K562 (cell line): Measurements from ENCODE around the gene DNAJC2. TPM values are rescaled to one million over a fixed set of nuclear protein-coding genes. Genes with fewer than 3 reads are reported as not detected.

Experiments
- ATAC-seq: fragments of 200-7000 bp; cut with Tn5 transposase; 3 replicates; pipeline ENCODE4 v1.9.1; 2020; ENCODE audit warnings: moderate library complexity
- BruUV-seq: library from RNA; stranded (reverse); fragments of 400-500 nt; replicated peaks from 2 replicates; lab custom pipeline; 2021; lab: Mats Ljungman, UMichigan
- CTCF ChIA-PET: fragments of 300-600 bp; formaldehyde crosslinking; extraction: SDS; loops from one replicate; lab custom pipeline; 2021; ENCODE audit warnings: low intra/inter-chr PET ratio; lab: Yijun Ruan, JAX
- POLR2A ChIA-PET: fragments of 300-600, 350-650 bp; sonication (Branson Sonifier 250); formaldehyde crosslinking; extraction: SDS; loops from one replicate; lab custom pipeline; 2021; ENCODE audit warnings: antibody characterized with exemption, inconsistent platforms; lab: Yijun Ruan, JAX
- DNase-seq, 4 experiments: peaks; one replicate each; pipeline versions ENCODE4 v3.0.0 to v3.0.0-alpha.2; 2011 to 2018; ENCODE audit warnings: low spot score in 3 of 4, mixed read lengths in 3 of 4; ENCODE audit errors: extremely low read depth in 1 of 4
- FAIRE-seq: peaks from 2 replicates; lab custom pipeline; 2011; peaks lifted over from hg19 to GRCh38; lab: Jason Lieb, UNC
- H2AFZ ChIP-seq: 2 replicates; pipeline ENCODE4 v1.6.0; 2011; ENCODE audit warnings: low read depth, low read length, control low read depth, inconsistent platforms
- H3K27ac ChIP-seq: fragments of 200-600 bp; 3 replicates; pipeline ENCODE4 v1.8.0; 2011; ENCODE audit warnings: low read depth, mild to moderate bottlenecking, control low read depth, inconsistent platforms, low read length, moderate library complexity, mixed read lengths; ENCODE audit errors: extremely low read depth
- H3K27me3 ChIP-seq, 2 experiments: fragments of 300-600 bp in 1 of 2; 2 replicates in 1 of 2; 3 replicates in 1 of 2; pipeline versions ENCODE4 v1.6.0 to v1.8.0; 2011; ENCODE audit warnings: inconsistent platforms in 2 of 2, low read length in 2 of 2, mild to moderate bottlenecking in 1 of 2, mixed read lengths in 1 of 2, moderate library complexity in 1 of 2; ENCODE audit not compliant: control insufficient read depth in 2 of 2, insufficient read depth in 2 of 2
- H3K36me3 ChIP-seq: fragments of 300-600 bp; 3 replicates; pipeline ENCODE4 v1.8.0; 2011; ENCODE audit warnings: mild to moderate bottlenecking, low read length, inconsistent platforms; ENCODE audit not compliant: control insufficient read depth, insufficient read depth
- H3K4me1 ChIP-seq, 2 experiments: fragments of 200-600 bp in 1 of 2; replicated peaks in 1 of 2; 2 replicates in 1 of 2; 3 replicates in 1 of 2; pipeline versions ENCODE4 v1.5.1 to v1.8.0; 2011; ENCODE audit warnings: inconsistent platforms in 2 of 2, low read length in 2 of 2, mild to moderate bottlenecking in 1 of 2, mixed read lengths in 1 of 2, moderate library complexity in 1 of 2; ENCODE audit not compliant: control insufficient read depth in 2 of 2, insufficient read depth in 2 of 2
- H3K4me2 ChIP-seq: 2 replicates; pipeline ENCODE4 v1.6.1; 2011; ENCODE audit warnings: low read length, control low read depth, inconsistent platforms, mixed read lengths; ENCODE audit not compliant: insufficient read depth
- H3K4me3 ChIP-seq: fragments of 200-600 bp; sonication (generic), shearing (Covaris generic); 2 replicates; pipeline ENCODE4 v1.5.1; 2016; ENCODE audit warnings: control low read depth, inconsistent platforms
- H3K79me2 ChIP-seq: fragments of 200-600 bp; 3 replicates; pipeline ENCODE4 v1.8.0; 2011; ENCODE audit warnings: low read length, inconsistent platforms; ENCODE audit not compliant: control insufficient read depth, insufficient read depth
- H3K9ac ChIP-seq, 2 experiments: 2 replicates each; pipeline versions ENCODE4 v1.6.0 to v1.6.1; 2011; ENCODE audit warnings: low read depth in 2 of 2, low read length in 2 of 2, control low read depth in 1 of 2, inconsistent platforms in 1 of 2, mild to moderate bottlenecking in 1 of 2, mixed read lengths in 1 of 2; ENCODE audit not compliant: insufficient read depth in 1 of 2
- H3K9me1 ChIP-seq: one replicate; pipeline ENCODE4 v1.6.0; 2011; ENCODE audit warnings: inconsistent platforms, mild to moderate bottlenecking, low read length, moderate library complexity; ENCODE audit not compliant: control insufficient read depth, insufficient read depth
- H3K9me3 ChIP-seq: replicated peaks from 2 replicates; pipeline ENCODE4 v1.5.1; 2011; ENCODE audit warnings: low read depth, low read length, inconsistent platforms; ENCODE audit not compliant: control insufficient read depth, insufficient read depth
- H4K20me1 ChIP-seq: replicated peaks from 2 replicates; pipeline ENCODE4 v1.6.1; 2011; ENCODE audit warnings: low read length, inconsistent platforms, mixed read lengths; ENCODE audit not compliant: control insufficient read depth, insufficient read depth
- FIP1L1 ChIP-seq: fragments of 200-400 bp; formaldehyde crosslinking; IDR thresholded peaks from 2 replicates; pipeline ENCODE4 v1.6.1; 2018; ENCODE audit warnings: mild to moderate bottlenecking, low read depth, low read length; ENCODE audit not compliant: poor library complexity, severe bottlenecking
- PRMT5 ChIP-seq: sonication (generic); formaldehyde crosslinking; IDR thresholded peaks from 2 replicates; pipeline ENCODE4 v1.5.0; 2020; ENCODE audit warnings: missing genetic modification reagents
- RBFOX2 ChIP-seq: fragments of 200-400 bp; formaldehyde crosslinking; IDR thresholded peaks from 2 replicates; pipeline ENCODE4 v1.6.1; 2017; ENCODE audit warnings: low read depth, mild to moderate bottlenecking, low read length, moderate library complexity
- RBM25 ChIP-seq: fragments of 200-400 bp; formaldehyde crosslinking; IDR thresholded peaks from 2 replicates; pipeline ENCODE4 v1.6.1; 2018; ENCODE audit warnings: low read length, low read depth, moderate library complexity; ENCODE audit not compliant: severe bottlenecking
- ZNF239 ChIP-seq: fragments of 250-450 bp; sonication (Bioruptor Pico); IDR thresholded peaks from 2 replicates; pipeline ENCODE4 v1.4.0; 2020; ENCODE audit warnings: mild to moderate bottlenecking
- ZNF644 ChIP-seq: fragments of 200-800 bp; sonication (Bioruptor generic); IDR thresholded peaks from 2 replicates; pipeline ENCODE4 v1.6.1; 2016; ENCODE audit warnings: low read depth, missing genetic modification characterization, missing compliant biosample characterization
- WGBS: fragments of 100-300 bp; shearing (Covaris generic); methylation state at CpG from one replicate; pipeline ENCODE4 v1.1.6; 2016; ENCODE audit warnings: low coverage, mixed read lengths; ENCODE audit not compliant: insufficient coverage; ENCODE audit errors: missing lambda C conversion rate; 5-methylcytosine and 5-hydroxymethylcytosine counted together
- in situ Hi-C: fragments of 300-500 bp; cut with MboI; formaldehyde crosslinking; loops from 4 replicates; pipeline ENCODE4 v1.15.0; 2018; ENCODE audit warnings: inconsistent platforms, mixed read lengths
- intact Hi-C: fragments of 100-400 bp; cut with micrococcal nuclease; formaldehyde crosslinking; loops from 2 replicates; pipeline ENCODE4 v1.14.2; 2022
- polyA plus RNA-seq, 8 experiments: library from polyadenylated mRNA; depleted of rRNA in 4 of 8; stranded (reverse) in 5 of 8; unstranded in 3 of 8; fragments of >200 nt; fragmentation: Nextera tagmentation in 2 of 8; fragmentation: Illumina TruSeq in 1 of 8; extraction: Ambion mirVana in 2 of 8; extraction: Trizol in 1 of 8; gene quantifications; 2 replicates each; pipeline versions ENCODE4 v1.2.1 to v1.2.3, GENCODE V29; 2011 to 2014; ENCODE audit warnings: inconsistent platforms in 1 of 8, missing spikeins in 1 of 8
- total RNA-seq, 7 experiments: library from RNA; depleted of rRNA in 6 of 7; stranded (reverse); fragments of >200 nt in 6 of 7; fragmentation: Illumina TruSeq in 2 of 7; extraction: Trizol in 2 of 7; gene quantifications; 2 replicates each; pipeline versions ENCODE4 v1.2.1 to v1.2.3, GENCODE V29; 2011 to 2021; ENCODE audit warnings: low replicate concordance in 1 of 7
- TF ChIP-seq, protein P1 (sequence below): fragments of 250-450 bp; sonication (Bioruptor Pico); IDR thresholded peaks from 2 replicates; pipeline ENCODE4 v1.5.0; 2021; ENCODE audit warnings: mild to moderate bottlenecking, moderate library complexity
- TF ChIP-seq, protein P2 (sequence below): sonication (generic); formaldehyde crosslinking; IDR thresholded peaks from 2 replicates; pipeline ENCODE4 v1.4.0; 2020; ENCODE audit warnings: mild to moderate bottlenecking, missing genetic modification reagents

The DNAJC2 gene
- total and polyA plus RNA-seq, 9 of the 15 experiments (the other 6 are each of a cell fraction or from before 2014, with no cell fraction given) = 40.2 to 157 (median 92.1) TPM

DNA sequence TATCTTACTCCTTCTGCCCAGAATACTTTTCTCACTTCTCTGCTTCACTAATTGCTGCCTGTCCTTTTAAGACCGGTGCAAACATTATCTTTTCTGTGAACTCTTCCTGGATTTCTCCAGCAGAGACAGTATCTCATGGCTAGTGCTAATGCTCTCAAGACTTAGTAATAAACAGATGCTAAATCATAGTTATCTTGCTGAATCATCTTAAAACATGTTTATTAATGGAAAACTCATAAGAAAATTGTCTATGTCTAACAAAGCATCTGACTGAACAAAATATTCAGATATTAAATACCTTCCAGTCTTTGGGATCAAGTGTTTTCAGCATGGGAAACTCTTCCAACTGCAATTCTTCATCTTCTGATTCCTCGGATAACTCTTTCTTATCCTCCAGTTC, 3.1 kb downstream of the DNAJC2 start (continued):
- TF ChIP-seq ZNF644 (tag) = no peak
- TF ChIP-seq FIP1L1 = no peak
- TF ChIP-seq, protein P1, sequence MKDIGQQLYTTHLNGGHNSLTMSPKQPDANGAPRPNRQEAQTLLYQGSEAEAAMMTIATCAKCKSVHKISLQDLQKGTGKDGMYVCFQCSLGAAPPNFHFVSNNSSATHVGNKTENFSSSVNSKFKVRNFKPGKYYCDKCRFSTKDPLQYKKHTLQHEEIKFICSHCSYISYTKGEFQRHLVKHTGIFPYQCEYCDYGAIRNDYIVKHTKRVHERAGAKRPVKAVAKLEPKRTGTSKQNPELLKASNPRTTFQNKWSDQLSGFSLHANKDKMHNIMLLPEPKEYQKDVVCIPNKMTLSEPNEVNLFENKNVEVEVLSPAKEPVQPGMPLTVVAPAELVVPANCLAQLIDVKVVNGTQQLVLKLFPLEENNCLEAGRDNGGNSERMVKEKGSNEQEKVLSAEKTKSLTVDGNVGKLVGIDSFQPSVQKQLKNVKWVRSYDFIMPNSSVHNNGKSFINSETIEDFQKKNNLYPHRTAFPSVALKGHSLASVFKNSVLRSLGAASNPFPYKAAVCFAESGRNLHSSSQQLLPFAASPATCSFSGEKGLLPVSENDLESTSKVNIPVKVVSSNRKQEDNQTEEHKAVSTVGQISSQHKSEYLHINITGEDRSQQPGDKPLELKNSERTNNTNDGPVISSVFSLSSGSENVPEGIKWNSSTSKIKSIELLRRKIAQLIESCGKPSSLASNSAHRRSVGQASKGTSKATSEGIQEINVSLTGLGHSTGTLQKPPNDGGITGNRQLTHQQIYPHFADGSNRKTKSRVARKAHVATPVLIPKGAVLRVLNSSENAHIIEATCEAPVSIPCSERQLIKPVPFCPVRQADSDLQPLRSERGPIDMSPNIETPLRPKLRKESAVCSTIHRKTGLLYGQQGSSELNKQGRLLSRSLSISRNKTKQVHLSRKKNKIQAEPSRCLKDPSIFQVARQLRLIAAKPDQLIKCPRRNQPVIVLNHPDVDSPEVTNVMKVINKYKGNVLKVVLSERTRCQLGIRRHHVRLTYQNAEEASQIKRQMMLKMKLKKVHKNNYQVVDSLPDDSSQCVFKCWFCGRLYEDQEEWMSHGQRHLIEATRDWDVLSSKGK = no peak

DNA sequence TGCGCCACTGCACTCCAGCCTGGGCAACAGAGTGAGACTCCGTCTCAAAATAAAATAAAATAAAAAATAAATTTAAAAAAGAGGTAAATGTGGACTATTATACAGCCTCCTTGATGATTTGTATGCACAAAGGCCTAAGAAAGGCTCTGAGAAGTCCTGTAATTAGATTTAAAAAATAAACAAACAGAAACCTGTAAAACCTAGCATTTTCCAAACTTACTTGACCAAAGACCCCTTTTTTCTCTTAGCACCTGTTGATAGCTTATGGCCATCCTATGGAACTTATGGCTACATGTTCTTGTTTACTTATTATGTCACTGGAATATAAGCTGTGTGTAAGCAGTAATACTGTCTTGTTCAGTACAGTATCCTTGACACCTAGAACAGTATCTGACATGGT, 5.7 kb downstream of the DNAJC2 start:
- Histone ChIP-seq H3K4me3 (no peak overlapping the region), H3K36me3 (peaks cover 77% of the 10 kb centered on the region), H3K4me2 (no peak overlapping the region), H3K9me1 (no peaks in the 10 kb centered on the region), H3K79me2 (peaks cover 74% of the 10 kb centered on the region), H3K9me3 (no peaks in the 10 kb centered on the region), H3K9ac (no peak overlapping the region), H2AFZ (no peak overlapping the region), H3K27me3 (no peaks in the 10 kb centered on the region), H3K27ac (no peak overlapping the region), H3K4me1 (peaks cover 3 to 5% of the 10 kb centered on the region in 2 experiments; a peak in 3 of 5 replicates), H4K20me1 (no peaks in the 10 kb centered on the region)
- intact Hi-C loops = no loop called here
- BruUV-seq = no TSS peak
- POLR2A ChIA-PET = interaction anchor here (0.7 to 1.4 kb wide), 3 partner anchors 12 to 21 kb away, joined by 3 to 5 read pairs (median 3); no protein-coding TSS in a partner anchor
- peak; percentile 71 for TF ChIP-seq RBM25
- no peak for TF ChIP-seq PRMT5 (CRISPR knock-in tag)
- 0 out of 2 replicates have a peak, but pooled peaks have one; percentile 23 for TF ChIP-seq RBFOX2
- peak; percentile 89 for TF ChIP-seq ZNF239 (CRISPR knock-in tag)
- TF ChIP-seq, protein P2, sequence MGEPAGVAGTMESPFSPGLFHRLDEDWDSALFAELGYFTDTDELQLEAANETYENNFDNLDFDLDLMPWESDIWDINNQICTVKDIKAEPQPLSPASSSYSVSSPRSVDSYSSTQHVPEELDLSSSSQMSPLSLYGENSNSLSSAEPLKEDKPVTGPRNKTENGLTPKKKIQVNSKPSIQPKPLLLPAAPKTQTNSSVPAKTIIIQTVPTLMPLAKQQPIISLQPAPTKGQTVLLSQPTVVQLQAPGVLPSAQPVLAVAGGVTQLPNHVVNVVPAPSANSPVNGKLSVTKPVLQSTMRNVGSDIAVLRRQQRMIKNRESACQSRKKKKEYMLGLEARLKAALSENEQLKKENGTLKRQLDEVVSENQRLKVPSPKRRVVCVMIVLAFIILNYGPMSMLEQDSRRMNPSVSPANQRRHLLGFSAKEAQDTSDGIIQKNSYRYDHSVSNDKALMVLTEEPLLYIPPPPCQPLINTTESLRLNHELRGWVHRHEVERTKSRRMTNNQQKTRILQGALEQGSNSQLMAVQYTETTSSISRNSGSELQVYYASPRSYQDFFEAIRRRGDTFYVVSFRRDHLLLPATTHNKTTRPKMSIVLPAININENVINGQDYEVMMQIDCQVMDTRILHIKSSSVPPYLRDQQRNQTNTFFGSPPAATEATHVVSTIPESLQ (CRISPR knock-in tag) = no peak
- no peak for ATAC-seq
- FAIRE-seq = no peak
- in situ Hi-C loops = no loop called here
- CTCF ChIA-PET = no interaction called here
- no peak for DNase-seq
- 100% methylated on average over 2 of the region's 2 CpGs for WGBS
